Astrocyte of the spinal cord (primary cell): ENCODE results near the gene STXBP5.

Experiments used
- DNase-seq: peaks from one replicate; pipeline ENCODE4 v3.0.0; 2011; ENCODE audit warnings: low read depth, low spot score
- H3K4me3 ChIP-seq: 2 replicates; pipeline ENCODE4 v1.5.1; 2011; ENCODE audit warnings: low read depth, mild to moderate bottlenecking, low read length, moderate library complexity
- in situ Hi-C: cut with HindIII; loops from 2 replicates; pipeline ENCODE4 v1.10.0; 2017; ENCODE audit warnings: low sequenced_read_pairs
- TF ChIP-seq, protein P1 (sequence below): IDR thresholded peaks from 2 replicates; pipeline ENCODE4 v1.5.1; 2012; ENCODE audit warnings: low read depth, mild to moderate bottlenecking, low read length, inconsistent platforms

Gene STXBP5

DNA sequence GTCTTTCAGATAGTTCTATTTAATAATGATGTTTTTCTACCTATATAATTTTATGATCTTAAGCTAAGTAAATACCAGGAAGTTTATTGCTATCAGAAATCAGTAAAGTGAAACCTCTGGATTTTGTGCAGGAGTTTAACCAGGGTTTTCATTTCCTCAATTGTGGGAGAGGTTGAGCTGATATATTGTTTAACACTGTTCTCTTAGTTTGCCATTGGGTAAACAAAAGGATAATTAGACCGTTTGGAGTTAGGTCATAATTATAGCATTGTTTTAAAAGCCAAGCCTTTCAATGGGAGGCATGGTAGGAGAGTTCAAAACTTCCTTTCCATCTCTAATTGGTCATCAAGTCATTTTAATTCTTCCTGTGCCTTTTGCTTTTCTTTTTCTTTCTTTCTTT is 58.7 kb downstream of the STXBP5 start:
- in situ Hi-C loops: no loop called here
- TF ChIP-seq, protein P1, sequence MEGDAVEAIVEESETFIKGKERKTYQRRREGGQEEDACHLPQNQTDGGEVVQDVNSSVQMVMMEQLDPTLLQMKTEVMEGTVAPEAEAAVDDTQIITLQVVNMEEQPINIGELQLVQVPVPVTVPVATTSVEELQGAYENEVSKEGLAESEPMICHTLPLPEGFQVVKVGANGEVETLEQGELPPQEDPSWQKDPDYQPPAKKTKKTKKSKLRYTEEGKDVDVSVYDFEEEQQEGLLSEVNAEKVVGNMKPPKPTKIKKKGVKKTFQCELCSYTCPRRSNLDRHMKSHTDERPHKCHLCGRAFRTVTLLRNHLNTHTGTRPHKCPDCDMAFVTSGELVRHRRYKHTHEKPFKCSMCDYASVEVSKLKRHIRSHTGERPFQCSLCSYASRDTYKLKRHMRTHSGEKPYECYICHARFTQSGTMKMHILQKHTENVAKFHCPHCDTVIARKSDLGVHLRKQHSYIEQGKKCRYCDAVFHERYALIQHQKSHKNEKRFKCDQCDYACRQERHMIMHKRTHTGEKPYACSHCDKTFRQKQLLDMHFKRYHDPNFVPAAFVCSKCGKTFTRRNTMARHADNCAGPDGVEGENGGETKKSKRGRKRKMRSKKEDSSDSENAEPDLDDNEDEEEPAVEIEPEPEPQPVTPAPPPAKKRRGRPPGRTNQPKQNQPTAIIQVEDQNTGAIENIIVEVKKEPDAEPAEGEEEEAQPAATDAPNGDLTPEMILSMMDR: no peak
- DNase-seq: no peak
- H3K4me3 ChIP-seq: no peak overlapping the region

DNA sequence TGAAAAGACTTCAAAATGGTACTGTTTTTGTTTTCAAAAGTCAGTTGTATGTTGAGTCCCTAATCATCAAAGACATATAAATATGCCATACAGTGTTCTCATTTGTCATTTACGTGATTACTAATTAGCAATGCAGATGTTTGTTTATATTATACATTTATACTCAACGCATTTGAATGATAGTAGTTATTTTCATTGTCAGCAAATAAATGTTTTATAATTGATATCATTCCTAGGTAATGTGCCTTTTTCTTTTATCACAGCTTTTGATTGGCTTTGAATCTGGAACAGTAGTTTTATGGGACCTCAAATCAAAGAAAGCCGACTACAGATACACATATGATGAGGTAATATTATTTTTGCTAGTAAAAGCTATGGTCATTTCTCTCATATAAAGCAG is 62.6 kb downstream of the STXBP5 start:
- DNase-seq: no peak
- in situ Hi-C loops: no loop called here
- H3K4me3 ChIP-seq: no peak overlapping the region
- TF ChIP-seq, protein P1: no peak

DNA sequence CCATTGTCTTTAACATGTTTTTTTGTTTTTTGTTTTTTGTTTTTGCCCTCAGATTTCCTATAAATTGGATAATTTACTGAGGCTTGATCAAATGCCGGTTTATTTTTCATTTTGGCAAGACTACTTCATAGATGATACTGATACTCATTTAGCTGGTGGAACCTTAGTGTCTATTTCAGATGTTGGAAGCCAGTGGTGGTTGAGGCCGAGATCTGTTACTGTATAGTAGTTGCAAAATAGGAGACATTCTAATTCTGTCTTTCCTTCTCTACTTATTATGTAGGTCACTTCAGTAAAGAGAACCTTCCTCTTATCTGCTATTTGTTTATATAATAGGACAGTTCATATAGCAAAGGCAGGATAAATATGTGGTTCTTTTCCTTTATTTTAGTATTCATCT is 63.4 kb downstream of the STXBP5 start:
- DNase-seq: no peak
- TF ChIP-seq, protein P1: no peak
- H3K4me3 ChIP-seq: no peak overlapping the region
- in situ Hi-C loops: no loop called here

DNA sequence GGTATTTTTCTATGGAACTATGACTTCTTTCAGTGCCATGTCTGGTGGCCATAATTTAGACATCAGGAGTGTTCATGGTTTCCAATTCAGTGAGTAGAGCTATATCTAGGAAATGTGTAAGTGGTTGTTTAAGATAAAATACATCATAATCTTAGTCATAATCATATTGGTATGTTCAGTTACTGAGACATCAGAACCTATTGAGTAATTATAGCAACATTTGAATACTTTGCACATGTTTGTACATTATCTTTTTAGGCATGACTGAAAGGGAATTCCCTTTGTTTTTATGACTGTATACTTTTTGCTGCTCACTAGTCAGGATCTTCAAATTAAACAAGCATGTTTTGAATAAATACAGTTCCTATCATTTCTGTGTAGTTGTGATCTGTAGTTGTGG is 64.0 kb downstream of the STXBP5 start:
- no peak overlapping the region for H3K4me3 ChIP-seq
- in situ Hi-C loops: no loop called here
- TF ChIP-seq, protein P1: no peak
- no peak for DNase-seq

DNA sequence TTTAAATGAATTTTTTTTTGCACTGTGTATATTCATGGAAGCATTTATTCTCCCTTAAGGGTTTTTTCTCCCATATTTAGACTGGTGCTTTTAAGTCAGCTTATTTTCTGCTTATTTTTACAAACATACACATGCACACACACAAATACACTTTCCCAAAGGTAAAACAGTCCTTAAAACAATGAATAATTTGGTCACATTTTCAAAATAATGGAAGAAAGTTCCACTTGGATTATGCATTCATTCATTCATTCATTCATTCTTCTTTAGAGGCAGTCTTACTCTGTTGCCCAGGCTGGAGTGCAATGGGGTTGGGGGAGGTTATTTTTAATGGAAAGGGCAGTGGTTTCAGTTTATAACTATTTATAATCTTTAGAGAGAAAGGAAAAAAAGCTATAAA is 69.8 kb downstream of the STXBP5 start:
- no peak for DNase-seq
- H3K4me3 ChIP-seq: no peak overlapping the region
- in situ Hi-C loops: no loop called here
- TF ChIP-seq, protein P1: no peak

DNA sequence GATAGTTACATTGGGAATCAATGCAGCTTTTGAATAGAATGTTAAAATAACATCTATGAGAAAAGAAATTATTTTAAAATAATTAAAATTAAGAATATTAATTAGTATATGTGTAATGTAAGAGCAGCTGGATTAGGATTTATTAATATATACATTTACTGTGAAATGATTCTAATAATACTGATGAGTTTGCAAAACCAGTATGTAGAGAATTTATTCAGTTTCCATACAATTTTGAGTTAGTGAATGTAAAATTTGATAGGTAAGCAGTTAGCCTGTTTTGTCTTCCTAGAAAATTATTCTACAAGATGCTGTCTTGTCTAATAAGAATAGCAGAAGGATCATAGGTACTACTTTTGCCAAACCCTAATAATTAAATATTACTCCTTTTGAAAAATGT is 70.6 kb downstream of the STXBP5 start:
- in situ Hi-C loops: no loop called here
- TF ChIP-seq, protein P1: no peak
- no peak overlapping the region for H3K4me3 ChIP-seq
- DNase-seq: no peak

DNA sequence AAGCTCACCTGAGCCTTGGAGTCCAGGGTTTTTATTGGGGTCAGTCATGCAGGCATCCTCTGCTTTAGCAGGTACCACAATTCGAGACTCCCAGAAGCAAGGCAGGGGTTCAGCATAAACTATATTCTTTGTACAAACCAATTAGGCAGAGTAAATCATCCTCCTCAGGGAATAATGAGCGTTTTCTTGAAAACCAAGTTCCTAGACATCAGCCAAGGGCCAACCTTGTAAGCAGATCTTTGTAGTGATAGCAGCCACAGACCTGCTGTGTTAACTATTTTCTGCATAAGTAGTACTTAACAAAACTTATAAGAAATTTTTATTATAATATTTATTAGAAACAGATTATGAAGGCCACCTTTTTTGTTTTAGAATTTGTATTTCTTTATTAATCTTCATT is 74.7 kb downstream of the STXBP5 start:
- TF ChIP-seq, protein P1: no peak
- DNase-seq: no peak
- no peak overlapping the region for H3K4me3 ChIP-seq
- in situ Hi-C loops: no loop called here
